Neural cell (in vitro differentiated cells): ENCODE results near the gene CPNE2. TPM values are rescaled to one million over a fixed set of nuclear protein-coding genes. Genes with fewer than 3 reads are reported as not detected.

Source experiments
- H2AFZ ChIP-seq: fragments of 200-600, 300-800 bp; sonication (generic), shearing (Covaris generic); 2 replicates; pipeline ENCODE4 v1.6.0; 2014; ENCODE audit warnings: low read depth, mild to moderate bottlenecking, antibody characterized with exemption, low read length, moderate library complexity
- H3F3A ChIP-seq: fragments of 200-600 bp; shearing (Covaris generic); 2 replicates; pipeline ENCODE4 v1.6.1; 2016; ENCODE audit warnings: mild to moderate bottlenecking, moderate library complexity, mixed read lengths, antibody characterized with exemption, low read length; ENCODE audit not compliant: insufficient read depth, poor library complexity, severe bottlenecking
- H3K27ac ChIP-seq: fragments of 200-600, 300-800 bp; sonication (generic), shearing (Covaris generic); 2 replicates; pipeline ENCODE4 v1.5.1; 2014; ENCODE audit warnings: mild to moderate bottlenecking, low read length, moderate library complexity
- H3K27me3 ChIP-seq: fragments of 300-800, 200-600 bp; sonication (generic), shearing (Covaris generic); 2 replicates; pipeline ENCODE4 v1.6.0; 2014; ENCODE audit warnings: mild to moderate bottlenecking, low read depth, low read length, moderate library complexity; ENCODE audit not compliant: insufficient read depth
- H3K36me3 ChIP-seq: fragments of 300-800, 200-600 bp; sonication (generic), shearing (Covaris generic); 2 replicates; pipeline ENCODE4 v1.5.1; 2014; ENCODE audit warnings: mild to moderate bottlenecking, antibody characterized with exemption, low read length, moderate library complexity; ENCODE audit not compliant: insufficient read depth
- H3K4me2 ChIP-seq: fragments of 300-800, 200-600 bp; sonication (generic), shearing (Covaris generic); 2 replicates; pipeline ENCODE4 v1.6.0; 2014; ENCODE audit warnings: mild to moderate bottlenecking, low read length
- H3K4me3 ChIP-seq: fragments of 300-800, 200-600 bp; sonication (generic), shearing (Covaris generic); 2 replicates; pipeline ENCODE4 v1.5.1; 2014; ENCODE audit warnings: mild to moderate bottlenecking, low read length, moderate library complexity
- H3K79me2 ChIP-seq: fragments of 200-600 bp; shearing (Covaris generic); replicated peaks from 2 replicates; pipeline ENCODE4 v1.6.0; 2014; ENCODE audit warnings: mild to moderate bottlenecking, low read length, moderate library complexity; ENCODE audit not compliant: insufficient read depth
- H3K9ac ChIP-seq: fragments of 300-800, 200-600 bp; sonication (generic), shearing (Covaris generic); 2 replicates; pipeline ENCODE4 v1.6.1; 2016; ENCODE audit warnings: mild to moderate bottlenecking, low read length, mixed read lengths
- H3K9me2 ChIP-seq: fragments of 200-600 bp; shearing (Covaris generic); 2 replicates; pipeline ENCODE4 v1.6.1; 2016; ENCODE audit warnings: mild to moderate bottlenecking, low read length, mixed read lengths; ENCODE audit not compliant: insufficient read depth
- H3K9me3 ChIP-seq: fragments of 200-600, 300-800 bp; sonication (generic), shearing (Covaris generic); 2 replicates; pipeline ENCODE4 v1.6.1; 2016; ENCODE audit warnings: mild to moderate bottlenecking, mixed run types, low read length, moderate library complexity, mixed read lengths
- H4K20me1 ChIP-seq: fragments of 200-600 bp; shearing (Covaris generic); 2 replicates; pipeline ENCODE4 v1.6.1; 2016; ENCODE audit warnings: mild to moderate bottlenecking, mixed run types; ENCODE audit not compliant: insufficient read depth
- EP300 ChIP-seq: fragments of 450-650 bp; conservative IDR thresholded peaks from 2 replicates; pipeline ENCODE4 v1.6.1; 2014; ENCODE audit warnings: antibody characterized with exemption, mild to moderate bottlenecking, moderate library complexity; ENCODE audit not compliant: poor library complexity, severe bottlenecking
- EZH2 ChIP-seq: fragments of 200-600, 300-800 bp; shearing (Covaris generic), sonication (generic); IDR thresholded peaks from 2 replicates; pipeline ENCODE4 v1.6.1; 2014; ENCODE audit warnings: antibody characterized with exemption, low read length, borderline replicate concordance, mild to moderate bottlenecking; ENCODE audit not compliant: insufficient read depth, poor library complexity, severe bottlenecking
- MXI1 ChIP-seq: fragments of 450-650 bp; conservative IDR thresholded peaks from 2 replicates; pipeline ENCODE4 v1.6.1; 2014; ENCODE audit warnings: antibody characterized with exemption, mild to moderate bottlenecking; ENCODE audit not compliant: poor library complexity, severe bottlenecking
- POLR2AphosphoS5 ChIP-seq: IDR thresholded peaks from 2 replicates; pipeline ENCODE4 v1.6.1; 2012
- RAD21 ChIP-seq: fragments of 450-650 bp; conservative IDR thresholded peaks from 2 replicates; pipeline ENCODE4 v1.6.1; 2014; ENCODE audit warnings: antibody characterized with exemption, mild to moderate bottlenecking, moderate library complexity
- REST ChIP-seq: IDR thresholded peaks from 2 replicates; pipeline ENCODE4 v1.6.1; 2012; ENCODE audit warnings: borderline replicate concordance
- SMC3 ChIP-seq: fragments of 450-650 bp; conservative IDR thresholded peaks from 2 replicates; pipeline ENCODE4 v1.6.1; 2014; ENCODE audit warnings: antibody characterized with exemption, mild to moderate bottlenecking, moderate library complexity; ENCODE audit not compliant: poor library complexity
- TAF1 ChIP-seq: IDR thresholded peaks from 2 replicates; pipeline ENCODE4 v1.6.1; 2012; ENCODE audit warnings: low read depth
- polyA plus RNA-seq: library from polyadenylated mRNA; depleted of rRNA; stranded (reverse); fragments of >200 nt; gene quantifications from 2 replicates; pipeline ENCODE4 v1.2.3, GENCODE V29; 2014
- TF ChIP-seq, protein P1 (sequence below): fragments of 450-650 bp; IDR thresholded peaks from 2 replicates; pipeline ENCODE4 v1.5.1; 2014; ENCODE audit warnings: antibody characterized with exemption, mild to moderate bottlenecking, moderate library complexity; ENCODE audit not compliant: poor library complexity, severe bottlenecking

CPNE2 gene
- polyA plus RNA-seq, 1 donor from 2014 or later: 18.6 TPM

DNA sequence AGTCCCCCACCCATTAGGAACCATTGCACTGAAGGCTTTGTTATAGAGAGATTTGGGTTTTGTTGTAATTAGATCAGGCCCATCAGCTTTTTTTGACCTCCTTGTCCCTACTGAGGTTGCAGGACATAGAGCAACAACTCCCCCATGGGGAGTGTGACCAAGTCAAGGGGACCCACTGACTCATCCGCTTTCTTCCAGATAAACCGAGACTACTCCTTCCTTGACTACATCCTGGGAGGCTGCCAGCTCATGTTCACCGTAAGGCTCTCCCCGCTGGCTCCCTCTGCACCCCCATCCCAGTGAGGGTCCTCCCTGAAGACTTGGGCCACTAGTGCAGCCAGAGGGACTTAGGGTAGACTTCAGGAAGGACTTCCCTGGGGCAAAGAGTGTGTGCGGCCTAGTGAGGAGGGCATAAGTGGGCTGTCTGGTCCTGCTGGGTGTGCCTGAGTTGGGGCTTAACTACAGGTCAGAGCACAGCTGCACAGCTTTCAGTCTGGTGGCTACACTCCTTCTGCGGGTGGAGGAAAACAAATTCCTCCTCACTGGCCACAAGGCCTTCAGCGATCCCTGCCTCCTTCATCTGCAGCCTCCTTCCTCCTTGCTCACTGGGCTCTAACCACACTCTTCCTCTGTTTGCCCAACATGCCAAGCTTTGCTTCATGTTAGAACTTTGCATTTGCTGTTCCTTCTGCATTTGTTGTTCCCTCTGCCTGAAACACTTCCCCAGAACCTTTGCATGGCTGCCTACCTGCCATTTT is 31.0 kb downstream of the CPNE2 start:
- no peak overlapping the region for H3K4me3 ChIP-seq
- H3K4me2 ChIP-seq: no peak overlapping the region
- H3K36me3 ChIP-seq: no peaks in the 10 kb centered on the region
- H3K27ac ChIP-seq: no peak overlapping the region
- H3K9me3 ChIP-seq: no peaks in the 10 kb centered on the region
- H2AFZ ChIP-seq: no peak overlapping the region
- no peaks in the 10 kb centered on the region for H4K20me1 ChIP-seq
- no peak overlapping the region for H3K9ac ChIP-seq
- no peaks in the 10 kb centered on the region for H3K27me3 ChIP-seq
- H3F3A ChIP-seq: no peaks in the 10 kb centered on the region
- no peaks in the 10 kb centered on the region for H3K9me2 ChIP-seq
- H3K79me2 ChIP-seq: no peaks in the 10 kb centered on the region
- no peak for TF ChIP-seq EP300
- no peak for TF ChIP-seq EZH2

DNA sequence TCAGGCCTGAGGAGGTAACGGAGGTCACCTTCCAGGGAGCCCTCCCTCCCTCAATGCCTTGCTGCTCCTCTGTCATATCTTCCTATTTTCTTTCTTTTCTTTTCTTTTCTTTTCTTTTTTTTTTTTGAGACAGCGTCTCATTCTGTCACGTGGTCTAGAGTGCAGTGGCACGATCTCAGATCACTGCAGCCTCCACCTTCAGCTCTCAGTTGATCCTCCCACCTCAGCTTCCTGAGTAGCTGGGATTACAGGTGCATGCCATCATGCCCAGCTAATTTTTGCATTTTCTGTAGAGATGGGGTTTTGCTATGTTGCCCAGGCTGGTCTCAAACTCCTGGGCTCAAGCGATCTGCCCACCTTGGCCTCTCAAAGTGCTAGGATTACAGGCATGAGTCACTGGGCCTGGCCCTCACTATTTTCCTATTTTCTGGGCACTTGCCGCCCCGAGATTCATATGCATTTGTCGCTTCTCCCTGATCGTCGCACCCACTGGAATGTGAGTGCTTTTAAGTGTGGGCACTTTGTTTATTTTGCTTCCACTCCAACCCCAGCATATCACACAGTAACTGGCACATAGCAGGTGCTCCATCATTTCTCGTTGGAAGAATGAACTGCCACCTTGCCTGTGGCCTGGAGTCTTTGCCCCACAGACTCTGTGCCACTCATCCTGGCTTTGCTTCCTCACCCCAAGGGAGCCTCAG is 31.7 kb downstream of the CPNE2 start:
- Histone ChIP-seq H2AFZ (no peak overlapping the region), H4K20me1 (no peaks in the 10 kb centered on the region), H3K9me3 (no peaks in the 10 kb centered on the region), H3K79me2 (no peaks in the 10 kb centered on the region), H3K9me2 (no peaks in the 10 kb centered on the region), H3K27ac (no peak overlapping the region), H3K4me2 (no peak overlapping the region), H3K9ac (no peak overlapping the region), H3F3A (no peaks in the 10 kb centered on the region), H3K4me3 (no peak overlapping the region), H3K27me3 (no peaks in the 10 kb centered on the region), H3K36me3 (no peaks in the 10 kb centered on the region)
- TF ChIP-seq EZH2 (no peak), SMC3 (no peak), MXI1 (no peak), POLR2AphosphoS5 (no peak), REST (no peak), RAD21 (no peak), EP300 (no peak), TAF1 (no peak)
- TF ChIP-seq, protein P1, sequence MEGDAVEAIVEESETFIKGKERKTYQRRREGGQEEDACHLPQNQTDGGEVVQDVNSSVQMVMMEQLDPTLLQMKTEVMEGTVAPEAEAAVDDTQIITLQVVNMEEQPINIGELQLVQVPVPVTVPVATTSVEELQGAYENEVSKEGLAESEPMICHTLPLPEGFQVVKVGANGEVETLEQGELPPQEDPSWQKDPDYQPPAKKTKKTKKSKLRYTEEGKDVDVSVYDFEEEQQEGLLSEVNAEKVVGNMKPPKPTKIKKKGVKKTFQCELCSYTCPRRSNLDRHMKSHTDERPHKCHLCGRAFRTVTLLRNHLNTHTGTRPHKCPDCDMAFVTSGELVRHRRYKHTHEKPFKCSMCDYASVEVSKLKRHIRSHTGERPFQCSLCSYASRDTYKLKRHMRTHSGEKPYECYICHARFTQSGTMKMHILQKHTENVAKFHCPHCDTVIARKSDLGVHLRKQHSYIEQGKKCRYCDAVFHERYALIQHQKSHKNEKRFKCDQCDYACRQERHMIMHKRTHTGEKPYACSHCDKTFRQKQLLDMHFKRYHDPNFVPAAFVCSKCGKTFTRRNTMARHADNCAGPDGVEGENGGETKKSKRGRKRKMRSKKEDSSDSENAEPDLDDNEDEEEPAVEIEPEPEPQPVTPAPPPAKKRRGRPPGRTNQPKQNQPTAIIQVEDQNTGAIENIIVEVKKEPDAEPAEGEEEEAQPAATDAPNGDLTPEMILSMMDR: no peak
